Measurements from ENCODE around the gene STOML2. TPM values are rescaled to one million over a fixed set of nuclear protein-coding genes. Genes with fewer than 3 reads are reported as not detected.

Gene STOML2
- total RNA-seq, 1 donor from 2014 or later = 186 TPM

DNA sequence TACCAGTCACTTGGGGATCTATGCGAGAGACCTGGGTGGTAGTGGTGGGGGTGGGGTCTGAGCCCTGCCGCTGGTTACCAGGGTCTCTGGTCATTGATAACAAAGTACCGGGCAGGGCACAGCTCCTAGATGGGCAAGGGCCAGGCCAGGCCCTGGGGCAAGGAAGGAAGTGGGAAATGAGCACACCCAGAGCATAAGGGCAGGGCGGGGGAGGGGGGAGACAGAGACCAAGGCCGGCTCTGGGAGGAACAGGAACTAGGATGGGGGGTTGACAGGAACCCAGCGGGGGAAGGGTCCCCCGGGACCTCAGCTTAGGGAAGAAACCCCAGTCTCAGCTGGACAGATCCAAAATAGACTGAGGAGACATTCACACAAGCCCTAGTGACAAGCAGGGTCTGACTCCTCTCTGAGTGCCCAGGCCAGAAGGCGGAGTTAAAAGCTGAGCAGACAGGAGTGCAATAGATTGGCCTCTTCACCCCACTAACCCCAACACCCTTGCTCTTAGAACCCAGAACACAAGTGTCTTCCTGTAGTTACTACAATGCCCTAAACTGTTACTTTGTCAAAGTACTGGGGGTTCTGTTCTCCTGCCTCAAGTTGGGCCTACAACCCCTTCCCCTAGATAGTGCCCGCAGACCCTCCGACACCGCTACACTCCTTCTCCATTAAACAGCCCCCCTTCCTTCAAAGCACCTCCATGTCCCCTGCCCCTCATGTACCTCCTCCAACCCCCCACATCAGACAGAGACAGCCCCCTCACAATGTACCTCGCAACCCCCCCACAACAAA is 12.1 kb upstream of the STOML2 start:
- peak overlapping the region; percentile 94 for H3K27ac Mint-ChIP-seq (ENCODE audit: unreplicated experiment)
- H3K4me1 Mint-ChIP-seq = peaks cover 64% of the 10 kb centered on the region
- no peaks in the 10 kb centered on the region for H3K9me3 Mint-ChIP-seq
- H3K27me3 Mint-ChIP-seq (ENCODE audit: low read depth) = peaks cover 2% of the 10 kb centered on the region
- peak; percentile 25 for DNase-seq (ENCODE audit: low read depth, low spot score)
- peak overlapping the region; percentile 86 for H3K4me3 Mint-ChIP-seq
- TF ChIP-seq, protein P1, sequence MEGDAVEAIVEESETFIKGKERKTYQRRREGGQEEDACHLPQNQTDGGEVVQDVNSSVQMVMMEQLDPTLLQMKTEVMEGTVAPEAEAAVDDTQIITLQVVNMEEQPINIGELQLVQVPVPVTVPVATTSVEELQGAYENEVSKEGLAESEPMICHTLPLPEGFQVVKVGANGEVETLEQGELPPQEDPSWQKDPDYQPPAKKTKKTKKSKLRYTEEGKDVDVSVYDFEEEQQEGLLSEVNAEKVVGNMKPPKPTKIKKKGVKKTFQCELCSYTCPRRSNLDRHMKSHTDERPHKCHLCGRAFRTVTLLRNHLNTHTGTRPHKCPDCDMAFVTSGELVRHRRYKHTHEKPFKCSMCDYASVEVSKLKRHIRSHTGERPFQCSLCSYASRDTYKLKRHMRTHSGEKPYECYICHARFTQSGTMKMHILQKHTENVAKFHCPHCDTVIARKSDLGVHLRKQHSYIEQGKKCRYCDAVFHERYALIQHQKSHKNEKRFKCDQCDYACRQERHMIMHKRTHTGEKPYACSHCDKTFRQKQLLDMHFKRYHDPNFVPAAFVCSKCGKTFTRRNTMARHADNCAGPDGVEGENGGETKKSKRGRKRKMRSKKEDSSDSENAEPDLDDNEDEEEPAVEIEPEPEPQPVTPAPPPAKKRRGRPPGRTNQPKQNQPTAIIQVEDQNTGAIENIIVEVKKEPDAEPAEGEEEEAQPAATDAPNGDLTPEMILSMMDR (conservative IDR thresholded peaks at IDR 0.05) = no peak
- no peaks in the 10 kb centered on the region for H3K36me3 Mint-ChIP-seq (ENCODE audit: low read depth)

DNA sequence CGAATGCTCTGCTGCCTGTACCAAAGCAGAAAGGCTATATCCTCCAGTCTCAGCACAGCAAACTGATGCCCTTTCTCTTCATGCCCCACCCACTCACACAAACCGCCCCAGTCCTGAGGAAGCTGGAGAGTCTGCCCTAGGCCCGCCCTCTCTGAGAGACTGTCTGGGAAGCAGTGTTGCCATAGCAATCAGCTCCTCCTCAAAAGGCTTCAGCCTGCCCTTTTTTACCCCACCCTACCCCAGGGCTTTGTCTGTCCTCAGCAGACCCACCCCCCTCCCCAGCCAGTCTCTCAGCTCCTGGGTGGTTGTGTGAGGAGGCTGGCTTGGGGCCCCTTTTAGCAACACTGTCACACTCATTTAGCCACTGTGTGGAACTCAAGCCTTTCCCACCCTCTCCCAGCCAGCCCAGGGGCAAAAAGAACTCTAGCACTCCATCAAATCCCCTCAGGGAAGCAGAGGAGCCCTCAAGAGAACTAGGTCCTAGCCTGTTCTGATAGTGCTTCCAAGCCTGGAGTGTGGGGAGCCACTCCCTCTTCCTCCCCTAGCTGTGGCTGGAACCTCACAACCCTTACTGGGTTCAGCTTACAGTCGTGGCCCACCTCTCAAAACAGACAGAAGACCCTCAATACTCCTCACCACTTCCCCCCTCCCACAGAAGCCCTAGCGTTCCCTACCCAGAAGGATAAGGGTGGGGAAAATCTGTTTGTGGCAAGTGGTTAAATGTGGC is 11.3 kb upstream of the STOML2 start:
- peaks cover 70% of the 10 kb centered on the region for H3K4me1 Mint-ChIP-seq
- no peaks in the 10 kb centered on the region for H3K9me3 Mint-ChIP-seq
- peak overlapping the region; percentile 86 for H3K4me3 Mint-ChIP-seq
- no peaks in the 10 kb centered on the region for H3K36me3 Mint-ChIP-seq (ENCODE audit: low read depth)
- H3K27me3 Mint-ChIP-seq (ENCODE audit: low read depth) = peaks cover 2% of the 10 kb centered on the region
- DNase-seq (ENCODE audit: low read depth, low spot score) = peak; percentile 79
- H3K27ac Mint-ChIP-seq (ENCODE audit: unreplicated experiment) = peak overlapping the region; percentile 94
- TF ChIP-seq, protein P1 (conservative IDR thresholded peaks at IDR 0.05) = no peak

DNA sequence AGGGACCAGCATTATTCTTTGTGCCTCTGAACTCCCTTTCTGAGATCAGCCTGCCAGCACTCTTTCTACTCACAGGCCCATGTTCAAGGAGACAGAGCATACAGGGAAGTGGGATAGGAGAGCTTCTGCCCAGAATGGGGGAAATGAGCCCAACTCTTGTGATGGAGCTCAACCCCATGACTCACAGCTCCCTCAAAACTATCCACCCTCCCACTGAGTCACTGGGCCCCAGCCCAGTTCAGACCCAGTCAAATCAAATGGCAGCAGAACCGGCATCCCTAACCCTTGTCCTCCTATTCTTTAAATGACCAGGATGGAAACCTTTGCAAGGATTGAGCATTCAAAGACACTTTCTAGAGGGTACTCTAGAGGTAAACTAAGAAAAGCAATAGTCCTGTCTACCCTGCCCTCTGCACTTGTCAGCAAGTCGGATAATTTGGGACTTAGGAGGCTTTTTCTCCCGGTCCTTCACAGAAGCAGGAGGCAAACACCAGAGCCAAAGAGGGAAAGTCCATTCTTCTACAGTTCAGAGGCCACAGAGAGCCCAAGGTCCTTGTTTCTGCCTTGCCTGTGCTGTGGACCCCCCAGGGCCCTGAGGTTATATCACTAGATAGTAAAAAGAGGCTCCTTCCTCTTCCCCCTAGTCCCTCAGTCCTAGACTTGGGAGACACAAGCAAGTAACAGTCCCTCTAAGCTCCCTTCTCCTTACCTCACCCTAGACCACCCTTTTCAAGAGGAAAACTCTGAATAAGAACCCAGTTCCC is 9.5 kb upstream of the STOML2 start:
- peak overlapping the region; percentile 94 for H3K4me3 Mint-ChIP-seq
- peak overlapping the region; percentile 63 for H3K27ac Mint-ChIP-seq (ENCODE audit: unreplicated experiment)
- peaks cover 2% of the 10 kb centered on the region for H3K27me3 Mint-ChIP-seq (ENCODE audit: low read depth)
- DNase-seq (ENCODE audit: low read depth, low spot score) = no peak
- TF ChIP-seq, protein P1 (conservative IDR thresholded peaks at IDR 0.05) = no peak
- no peaks in the 10 kb centered on the region for H3K9me3 Mint-ChIP-seq
- H3K4me1 Mint-ChIP-seq = peaks cover 68% of the 10 kb centered on the region
- no peaks in the 10 kb centered on the region for H3K36me3 Mint-ChIP-seq (ENCODE audit: low read depth)

DNA sequence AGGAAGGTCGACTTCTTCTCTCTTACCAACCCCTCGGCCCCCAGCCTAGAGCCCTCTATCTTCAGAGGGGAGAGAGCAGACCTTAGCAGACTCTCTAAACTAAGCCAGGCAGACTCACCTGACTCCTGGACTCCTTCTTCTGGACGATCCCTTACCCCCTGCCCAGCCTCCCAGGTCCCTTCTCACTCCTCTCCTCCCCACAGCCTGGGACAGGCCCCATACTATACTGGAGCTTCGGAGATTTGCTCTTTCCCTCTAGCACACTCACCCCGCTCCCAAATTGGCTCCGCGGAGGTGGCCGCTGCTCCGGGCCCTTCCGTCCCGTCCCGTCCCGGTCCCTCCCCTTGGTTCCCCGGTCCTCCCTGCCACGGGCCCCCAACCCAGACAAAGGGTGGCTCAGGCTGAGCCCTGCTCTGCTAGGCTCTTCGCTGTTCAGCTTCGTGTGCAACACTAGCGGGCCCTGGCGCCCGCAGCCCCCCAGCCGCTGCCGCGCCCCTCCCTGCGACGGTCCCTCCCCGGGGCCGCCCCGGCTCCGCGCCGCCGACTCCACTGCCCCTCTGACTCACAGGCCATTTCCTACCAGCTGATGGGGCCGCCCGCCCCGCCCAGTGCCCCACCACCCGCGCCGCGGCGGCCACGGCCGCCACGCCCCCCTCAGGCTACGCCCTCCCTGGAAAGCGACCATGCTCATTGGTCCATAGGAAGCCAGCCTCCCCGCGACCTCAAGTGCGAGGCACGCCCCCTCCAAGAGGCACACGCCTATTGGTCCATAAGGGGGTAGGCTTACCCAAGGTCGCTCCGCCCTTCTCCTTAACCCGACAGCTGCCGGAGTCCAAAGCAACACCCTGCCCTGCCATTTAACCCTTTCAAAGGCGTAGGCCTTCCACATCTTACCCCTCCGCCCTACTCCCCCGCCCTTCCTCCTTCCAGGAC is 8.3 kb upstream of the STOML2 start:
- TF ChIP-seq, protein P1 (conservative IDR thresholded peaks at IDR 0.05) = no peak
- Mint-ChIP-seq H3K36me3 (ENCODE audit: low read depth) (no peaks in the 10 kb centered on the region), H3K4me1 (peaks cover 58% of the 10 kb centered on the region), H3K9me3 (no peaks in the 10 kb centered on the region), H3K27me3 (ENCODE audit: low read depth) (no peaks in the 10 kb centered on the region), H3K27ac (ENCODE audit: unreplicated experiment) (peak overlapping the region; percentile 51), H3K4me3 (peak overlapping the region; percentile 94)
- peak; percentile 88 for DNase-seq (ENCODE audit: low read depth, low spot score)

All from neural crest cell (in vitro differentiated cells).